Stimulated activated CD4-positive, alpha-beta T cell treated with anti-CD3 and anti-CD28 coated beads, Interleukin-1b, Interleukin-23, amount 100 ng/mL, for 24 hours (primary cell): ENCODE measurements around the gene AMZ2.
"Not testable (repeated sequence)": the region's sequence is repeated elsewhere in the genome, so short reads cannot be mapped to it uniquely, and the experiment has no call there.

Source experiments
- DNase-seq, 4 experiments: peaks; one replicate each; pipeline ENCODE4 v3.0.0-alpha.2; 2020; ENCODE audit warnings: low read depth in 4 of 4, low spot score in 1 of 4

The AMZ2 gene

GRCh38 chr17:68248891-68249290 is 1.0 kb downstream of the AMZ2 start:
- DNase-seq: no peak

- DNase-seq: no peak
These were observed 1.5 kb downstream of the AMZ2 start for GRCh38 chr17:68249354-68249765.

- not testable (repeated sequence) for DNase-seq
These were observed 5.6 kb downstream of the AMZ2 start for GRCh38 chr17:68253426-68253825.

GRCh38 chr17:68255151-68255550 is 7.3 kb downstream of the AMZ2 start:
- no peak for DNase-seq

DNA sequence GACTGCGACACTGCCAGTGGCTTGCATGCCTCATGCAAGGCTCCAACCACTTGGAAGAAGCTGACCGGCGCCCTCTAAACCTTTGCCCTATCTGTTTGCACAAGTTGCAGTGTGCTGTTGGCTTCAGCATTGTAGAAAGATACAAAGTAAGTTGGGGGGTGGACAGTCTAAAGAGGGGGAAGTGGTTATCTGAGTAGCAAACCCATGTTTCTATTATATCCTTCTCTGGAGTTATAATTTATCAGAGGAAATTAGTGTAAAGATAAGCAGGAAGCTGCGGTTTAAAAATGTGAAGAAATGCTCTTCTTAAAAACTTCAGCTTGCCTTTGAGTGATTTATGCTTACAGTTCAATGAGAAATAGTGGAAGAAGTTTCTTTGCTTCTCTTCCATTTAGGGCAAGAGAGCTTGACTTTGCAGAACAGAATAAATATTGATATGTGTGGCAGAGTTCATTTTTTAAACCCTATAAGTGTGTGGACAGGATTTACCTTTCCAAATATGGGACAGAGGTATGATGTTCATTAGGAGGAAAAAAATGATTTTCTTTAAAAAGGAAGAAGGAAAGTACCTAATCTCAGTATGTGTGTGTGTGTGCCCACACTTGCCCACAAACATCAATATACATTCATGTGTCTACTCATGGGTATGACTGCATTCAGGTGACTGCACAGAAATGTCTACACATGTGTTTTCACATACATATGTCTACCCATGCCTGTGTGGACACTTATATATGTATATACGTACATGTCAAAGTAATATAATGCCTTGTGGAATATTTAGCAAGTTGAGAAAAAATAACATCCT is 8.1 kb downstream of the AMZ2 start:
- no peak for DNase-seq

DNA sequence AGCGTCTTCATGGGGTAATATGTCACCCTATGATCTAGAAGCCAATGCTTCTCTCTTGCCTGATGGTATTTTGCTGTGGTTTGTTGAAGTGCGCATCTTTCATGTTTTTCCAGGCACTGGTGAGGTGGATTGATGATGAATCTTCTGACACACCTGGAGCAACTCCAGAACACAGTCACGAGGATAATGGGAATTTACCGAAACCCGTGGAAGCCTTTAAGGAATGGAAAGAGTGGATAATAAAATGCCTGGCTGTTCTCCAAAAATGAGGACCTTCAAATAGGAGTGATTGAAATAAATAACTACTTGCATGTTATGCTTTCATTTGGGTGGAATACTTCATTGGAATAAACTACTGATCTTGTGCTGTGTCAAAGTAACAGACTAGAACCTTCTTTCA is 8.9 kb downstream of the AMZ2 start:
- DNase-seq: not testable (repeated sequence)

- no peak for DNase-seq
These were observed 10.1 kb downstream of the AMZ2 start for GRCh38 chr17:68257934-68258333.

DNA sequence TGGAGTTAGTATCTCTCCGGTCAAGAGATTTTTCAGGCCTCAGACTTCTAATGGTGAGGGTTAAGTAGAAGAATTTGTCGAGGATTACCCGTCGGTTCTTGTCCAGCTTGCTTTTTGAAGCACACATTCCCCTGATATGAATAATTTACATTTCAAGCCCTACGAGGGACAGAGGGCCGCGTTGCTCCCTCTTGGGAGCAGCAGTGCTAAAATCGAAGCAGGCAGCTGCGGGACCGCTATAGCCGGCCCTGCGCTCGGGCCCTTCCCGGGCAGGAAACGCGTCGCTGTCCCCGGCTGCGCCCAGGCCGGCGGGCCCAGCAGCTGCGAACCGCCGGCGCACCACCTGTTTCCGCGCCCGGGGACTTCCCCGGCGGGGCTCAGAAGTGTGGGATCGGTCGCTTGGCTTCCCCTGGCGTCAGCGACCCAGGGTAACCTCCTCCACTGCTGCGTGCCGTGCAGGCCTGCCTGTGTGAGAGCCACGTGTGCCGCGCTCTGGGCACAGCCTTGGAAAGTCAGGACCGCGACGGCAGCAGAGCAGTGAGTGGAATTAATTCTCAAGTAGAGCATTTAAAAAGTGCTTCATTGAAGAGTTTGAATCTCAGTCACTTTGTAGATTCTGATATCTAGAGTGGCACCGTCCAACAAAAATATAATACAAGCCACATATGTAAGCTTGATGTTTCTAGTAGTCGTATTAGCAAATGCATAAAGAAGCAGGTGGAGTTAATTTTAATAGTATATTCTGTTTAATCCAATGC is 11.2 kb downstream of the AMZ2 start:
- peak in 2 of 4 experiments; percentile 49 to 62 for DNase-seq

DNA sequence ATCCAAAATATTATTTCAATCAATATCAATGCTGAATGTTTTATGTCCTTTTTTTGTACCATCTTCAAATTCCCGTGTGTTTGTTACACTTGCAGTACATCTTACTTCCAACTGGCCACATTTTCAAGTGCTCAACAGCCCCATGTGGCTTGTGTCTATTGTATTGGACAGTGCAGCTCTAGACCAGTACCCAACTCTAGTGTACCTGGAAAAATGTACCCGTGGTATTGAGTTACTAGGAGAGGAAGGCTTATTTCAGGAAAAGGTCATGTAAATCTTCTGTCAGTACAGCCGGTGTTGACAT is 11.8 kb downstream of the AMZ2 start:
- not testable (repeated sequence) for DNase-seq

DNA sequence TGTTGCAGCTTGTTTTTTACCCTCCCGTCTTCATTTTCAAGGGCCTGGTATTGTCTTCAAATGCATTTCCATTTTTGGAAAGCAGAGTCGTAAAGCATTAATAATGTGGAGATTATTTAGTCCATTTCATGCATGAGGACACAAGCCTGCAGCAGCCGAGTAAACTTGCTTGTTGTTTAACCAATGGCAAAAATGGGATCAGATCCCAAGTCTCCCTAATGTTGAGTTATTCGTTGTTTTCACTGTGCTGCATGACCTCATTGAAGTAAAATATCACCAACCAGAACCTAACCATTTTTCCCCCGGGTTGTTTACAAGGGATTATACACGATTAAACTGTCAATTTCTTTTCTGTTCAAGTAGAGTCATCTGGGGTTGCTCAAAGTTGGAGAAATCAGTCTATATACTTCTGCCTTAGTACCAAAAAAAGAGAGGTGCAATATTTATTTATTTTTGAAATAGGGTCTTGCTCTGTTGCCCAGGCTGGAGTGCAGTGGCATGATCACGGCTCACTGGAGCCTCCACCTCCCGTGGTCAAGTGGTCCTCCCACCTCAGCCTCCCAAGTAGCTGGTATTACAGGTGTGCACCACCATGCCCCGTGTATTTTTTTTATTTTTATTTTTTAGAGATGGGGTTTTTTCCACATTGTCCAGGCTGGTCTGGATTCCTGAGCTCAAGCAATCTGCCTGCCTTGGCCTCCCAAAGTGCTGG is 12.4 kb downstream of the AMZ2 start:
- DNase-seq: no peak

- DNase-seq: not testable (repeated sequence)
These were observed 14.6 kb downstream of the AMZ2 start for GRCh38 chr17:68262467-68262866.

- DNase-seq: not testable (repeated sequence)
These were observed 15.3 kb downstream of the AMZ2 start for GRCh38 chr17:68263101-68263681.

- DNase-seq: not testable (repeated sequence)
These were observed 18.0 kb downstream of the AMZ2 start for GRCh38 chr17:68265833-68266232.

GRCh38 chr17:68273722-68274121 is 25.9 kb downstream of the AMZ2 start:
- no peak for DNase-seq

- not testable (repeated sequence) for DNase-seq
These were observed 28.5 kb downstream of the AMZ2 start for GRCh38 chr17:68276339-68276738.

DNA sequence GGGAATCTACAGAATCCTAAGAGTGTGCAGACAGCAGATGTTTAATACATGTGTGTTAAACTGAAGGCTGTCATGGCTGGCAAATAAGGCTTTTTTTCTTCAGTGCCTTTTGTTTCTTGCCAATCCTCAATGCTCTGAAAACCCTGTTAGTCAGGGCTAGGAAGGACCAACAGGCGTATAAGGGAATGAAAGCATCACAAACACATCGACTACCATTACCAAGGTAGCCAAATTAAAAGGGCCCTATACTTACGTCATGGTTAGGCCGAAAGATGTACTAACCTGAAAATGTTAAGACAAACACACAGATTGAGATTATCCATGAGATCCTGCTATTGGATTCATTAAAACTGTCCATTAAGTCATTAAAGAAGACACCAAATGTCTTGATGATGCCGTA is 30.0 kb downstream of the AMZ2 start:
- DNase-seq: no peak

- DNase-seq: not testable (repeated sequence)
These were observed 34.1 kb downstream of the AMZ2 start for GRCh38 chr17:68281965-68282364.

DNA sequence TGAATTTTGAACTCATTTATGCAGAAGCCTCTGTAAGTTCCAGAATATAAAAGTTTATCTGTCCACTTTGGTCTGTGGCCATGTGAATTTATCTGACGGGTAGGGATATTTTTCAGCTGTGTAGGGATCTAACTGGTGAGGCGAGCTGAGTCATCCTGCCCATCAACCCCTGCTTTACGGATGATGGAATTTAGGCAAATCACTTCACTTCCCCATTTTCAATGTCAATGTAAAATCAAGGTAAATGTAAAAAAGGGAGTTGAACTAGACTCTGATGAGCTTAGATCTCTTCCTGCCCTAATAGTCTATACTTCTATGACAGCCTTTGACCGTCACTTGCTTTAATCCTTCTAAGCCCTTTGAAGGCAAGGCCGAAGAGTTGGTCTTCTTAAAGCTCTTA is 40.5 kb downstream of the AMZ2 start:
- DNase-seq: no peak

DNA sequence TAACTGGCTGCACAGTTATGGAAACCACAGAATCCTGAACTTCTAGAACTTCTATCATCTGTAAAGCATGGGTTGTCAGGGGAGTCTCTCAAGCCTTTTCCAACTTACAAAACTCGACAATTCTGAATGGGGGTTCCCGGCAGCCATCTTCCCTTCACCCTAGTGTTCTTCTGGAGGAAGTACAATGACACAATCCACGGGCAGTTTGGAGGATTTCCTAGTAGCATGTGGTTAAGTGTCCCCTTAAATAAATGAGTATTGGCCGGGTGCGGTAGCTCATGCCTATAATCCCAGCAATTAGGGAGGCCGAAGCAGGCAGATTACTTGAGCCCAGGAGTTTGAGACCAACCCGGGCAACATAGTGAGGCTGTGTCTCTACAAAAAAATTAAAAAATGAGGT is 41.0 kb downstream of the AMZ2 start:
- DNase-seq: no peak

GRCh38 chr17:68289473-68289872 is 41.6 kb downstream of the AMZ2 start:
- DNase-seq: no peak

DNA sequence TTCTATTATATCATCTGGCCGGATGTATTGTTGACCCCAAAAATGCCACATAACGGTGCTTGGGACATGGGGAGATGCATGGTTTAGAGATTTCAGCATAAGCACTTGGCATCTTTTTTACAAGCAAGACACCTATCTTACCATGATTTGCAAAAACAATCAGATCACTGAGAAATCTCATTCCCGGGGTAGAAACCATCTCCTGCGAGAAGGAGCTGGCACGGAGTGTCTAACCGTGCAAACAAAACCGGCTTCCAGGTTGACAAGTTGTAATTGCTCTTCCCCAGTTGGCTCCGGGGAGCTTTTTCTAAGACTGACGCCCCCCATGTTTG is 42.1 kb downstream of the AMZ2 start:
- DNase-seq: no peak
